Measurements from ENCODE around the gene ELL. TPM values are rescaled to one million over a fixed set of nuclear protein-coding genes. Genes with fewer than 3 reads are reported as not detected.

The ELL gene
- total RNA-seq, 1 donor from 2014 or later, result 7.6 TPM

- DNase-seq (ENCODE audit: low read depth), result no peak
- H3K4me3 ChIP-seq (ENCODE audit: low read depth, low read length), result no peak overlapping the region
- no peak for TF ChIP-seq CTCF (conservative IDR thresholded peaks at IDR 0.05; ENCODE audit: low read depth, low read length)
Observed at GRCh38 chr19:18513868-18514267, 8.0 kb downstream of the ELL start.

GRCh38 chr19:18510216-18510615 is 11.7 kb downstream of the ELL start:
- DNase-seq (ENCODE audit: low read depth), result no peak
- TF ChIP-seq CTCF (conservative IDR thresholded peaks at IDR 0.05; ENCODE audit: low read depth, low read length), result no peak
- no peak overlapping the region for H3K4me3 ChIP-seq (ENCODE audit: low read depth, low read length)

GRCh38 chr19:18508585-18508984 is 13.3 kb downstream of the ELL start:
- no peak overlapping the region for H3K4me3 ChIP-seq (ENCODE audit: low read depth, low read length)
- no peak for DNase-seq (ENCODE audit: low read depth)
- TF ChIP-seq CTCF (conservative IDR thresholded peaks at IDR 0.05; ENCODE audit: low read depth, low read length), result no peak

GRCh38 chr19:18507727-18508440 is 14.0 kb downstream of the ELL start:
- no peak for TF ChIP-seq CTCF (conservative IDR thresholded peaks at IDR 0.05; ENCODE audit: low read depth, low read length)
- no peak for DNase-seq (ENCODE audit: low read depth)

GRCh38 chr19:18507021-18507726 is 14.7 kb downstream of the ELL start:
- DNase-seq (ENCODE audit: low read depth), result no peak
- H3K4me3 ChIP-seq (ENCODE audit: low read depth, low read length), result no peak overlapping the region
- TF ChIP-seq CTCF (conservative IDR thresholded peaks at IDR 0.05; ENCODE audit: low read depth, low read length), result no peak

More at GRCh38 chr19:18507727-18508440, 14.0 kb downstream of the ELL start:
- no peak overlapping the region for H3K4me3 ChIP-seq (ENCODE audit: low read depth, low read length)

- TF ChIP-seq CTCF (conservative IDR thresholded peaks at IDR 0.05; ENCODE audit: low read depth, low read length), result no peak
- H3K4me3 ChIP-seq (ENCODE audit: low read depth, low read length), result no peak overlapping the region
- DNase-seq (ENCODE audit: low read depth), result no peak
Observed at GRCh38 chr19:18506101-18506930, 15.6 kb downstream of the ELL start.

Data from epithelial cell of proximal tubule (primary cell).